ENCODE measurements around the gene CCN2.
A peak's percentile ranks its signal among the peaks of the same experiment; 100 is the strongest.
"Not testable (repeated sequence)": the region's sequence is repeated elsewhere in the genome, so short reads cannot be mapped to it uniquely, and the experiment has no call there.

Gene CCN2

DNA sequence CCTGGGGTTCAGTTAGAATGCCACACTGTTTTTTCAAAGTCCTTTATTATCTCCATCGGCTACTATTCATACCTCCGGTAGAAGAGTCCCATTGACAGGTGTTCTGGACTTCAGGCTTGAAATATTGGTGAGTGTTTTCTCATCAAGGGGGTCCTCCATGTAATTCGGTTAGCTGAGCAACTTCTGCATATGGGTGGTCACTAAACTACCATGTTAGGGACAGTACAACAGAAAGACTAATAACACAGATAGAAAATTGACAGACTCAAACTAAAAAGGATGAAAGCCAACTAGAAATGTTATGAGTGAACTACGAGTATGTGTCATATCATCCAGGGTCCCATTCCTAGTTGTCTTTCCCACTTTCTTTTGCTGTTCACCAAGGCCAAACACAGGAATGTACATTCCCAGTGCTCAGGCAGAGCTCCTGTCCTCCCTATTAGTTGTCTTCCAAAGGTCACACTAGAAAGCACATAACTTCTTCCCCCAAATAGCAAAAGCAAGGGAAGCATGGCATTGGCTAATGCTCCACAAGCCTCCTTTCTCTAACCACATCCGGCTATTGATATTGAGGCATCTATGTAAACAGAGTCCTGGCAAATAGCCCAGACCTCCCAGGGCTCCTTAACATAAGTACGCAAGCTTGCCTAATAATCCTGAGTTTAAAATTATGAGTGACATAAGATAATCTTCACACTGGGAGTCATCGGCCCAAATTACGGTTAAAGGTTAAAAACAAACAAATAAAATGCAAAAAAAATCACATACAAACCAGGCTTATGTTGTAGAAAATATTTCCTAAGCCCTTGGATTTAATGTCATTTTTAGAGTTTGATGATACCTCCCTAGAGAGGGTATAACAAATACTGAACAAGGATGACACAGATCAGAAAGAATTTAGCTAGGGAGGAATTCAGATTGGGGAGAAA, 13.2 kb downstream of the CCN2 start:
- no peak for DNase-seq

DNA sequence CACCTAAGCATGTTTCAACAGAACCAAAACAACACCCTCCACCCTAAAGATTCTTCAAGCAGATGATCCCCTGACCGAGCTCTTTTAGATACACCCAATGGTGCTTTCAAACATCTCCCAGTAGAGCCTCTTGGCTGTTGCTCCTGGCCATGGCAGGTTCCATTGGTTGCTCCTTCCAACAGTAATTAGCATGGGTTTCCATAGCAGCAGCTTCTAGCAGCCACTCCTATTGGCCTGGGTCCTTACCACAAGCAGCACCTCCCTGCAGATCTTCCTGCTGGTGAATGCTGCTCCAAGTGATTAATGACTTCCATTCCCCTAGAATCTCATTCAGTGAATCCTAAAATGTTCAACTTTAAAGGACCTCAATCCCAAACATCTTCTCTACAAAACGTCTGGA, 13.9 kb downstream of the CCN2 start:
- DNase-seq = no peak

DNA sequence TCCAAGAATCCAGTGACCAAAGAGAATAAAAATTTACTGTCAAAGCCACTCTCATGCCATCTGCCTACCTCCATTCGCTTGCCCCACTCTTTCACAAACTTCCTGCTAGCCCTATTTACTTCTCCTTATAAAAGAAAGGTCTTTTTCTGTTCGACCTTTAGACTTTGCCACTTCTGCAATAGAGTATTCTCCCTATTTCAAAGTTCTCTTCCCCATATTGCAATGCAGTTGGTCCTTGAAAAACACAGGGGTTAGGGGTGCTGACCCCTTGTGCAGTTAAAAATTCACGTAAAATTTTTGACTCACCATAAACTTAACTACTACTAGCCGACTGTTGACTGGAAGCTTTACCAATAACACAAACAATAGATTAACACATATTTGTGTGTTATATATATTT, 15.0 kb downstream of the CCN2 start:
- DNase-seq = no peak

DNA sequence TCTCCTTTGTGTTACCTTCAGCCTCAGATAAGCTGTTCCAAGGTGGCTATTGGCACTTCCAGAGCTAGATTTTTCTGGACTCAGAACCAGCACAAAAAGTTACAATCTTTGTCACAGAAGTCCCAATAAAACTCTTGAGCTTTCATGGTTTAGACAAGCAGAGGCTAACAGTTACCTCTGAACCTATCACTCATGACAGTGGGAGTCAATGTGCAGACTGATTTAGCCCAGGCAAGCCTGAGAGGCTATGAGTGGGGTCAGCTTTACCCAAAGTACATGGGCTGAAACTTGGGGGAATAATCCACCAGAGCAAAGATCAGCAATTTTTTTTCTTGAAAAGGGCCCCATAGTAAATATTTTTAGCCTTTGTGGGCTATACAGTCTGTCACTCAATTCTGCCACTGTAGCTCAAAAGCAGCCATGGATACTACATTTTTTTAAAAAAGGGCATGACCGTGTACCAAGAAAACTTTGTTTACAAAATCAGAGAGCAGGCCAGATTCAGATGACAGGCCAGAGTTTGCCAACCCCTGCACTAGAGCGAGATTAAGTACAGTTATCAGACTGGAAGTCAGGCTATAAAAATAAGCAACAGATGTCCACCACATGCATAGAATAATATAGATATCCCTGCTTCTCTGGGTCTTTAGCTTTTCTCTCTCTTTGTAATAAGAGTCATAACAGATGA, 20.0 kb downstream of the CCN2 start:
- no peak for DNase-seq

DNA sequence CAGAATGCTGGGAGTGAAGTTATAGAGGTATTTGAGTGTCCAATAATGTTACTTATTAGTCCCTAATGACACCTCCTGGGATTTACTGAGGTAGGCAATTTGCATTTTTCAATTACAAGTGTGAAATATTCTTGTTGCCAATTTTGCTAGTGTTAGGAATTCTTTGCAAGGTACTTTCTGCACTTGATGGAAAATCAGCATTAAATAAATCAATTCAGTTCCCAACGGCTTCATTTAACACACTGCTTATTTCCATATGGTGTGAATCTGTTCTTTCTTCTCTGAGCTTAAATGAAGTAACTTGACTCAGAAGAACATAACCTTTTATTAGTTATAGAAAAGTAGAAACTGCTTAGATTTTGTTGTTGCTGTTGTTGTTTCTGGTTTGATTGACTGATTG, 21.2 kb downstream of the CCN2 start:
- DNase-seq = no peak

DNA sequence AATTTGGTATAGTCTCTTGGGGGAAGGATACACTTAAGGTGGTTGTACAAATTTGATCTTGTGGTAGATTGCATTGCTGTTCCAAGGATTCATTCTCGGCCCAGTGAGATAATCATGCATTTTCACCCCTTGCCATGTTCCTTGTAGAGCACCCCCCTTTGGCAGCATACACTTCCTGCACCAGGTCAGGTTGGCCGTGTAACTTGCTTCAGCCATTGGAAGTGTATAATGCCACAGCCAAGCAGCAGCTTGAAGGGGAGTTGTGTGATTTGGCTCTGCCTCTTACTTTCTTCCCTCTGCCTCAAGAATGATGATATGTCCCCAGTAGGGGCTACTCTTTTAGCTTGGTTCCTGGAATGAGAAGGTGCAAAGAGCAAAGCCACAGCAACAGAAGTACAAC, 21.9 kb downstream of the CCN2 start:
- DNase-seq = no peak

DNA sequence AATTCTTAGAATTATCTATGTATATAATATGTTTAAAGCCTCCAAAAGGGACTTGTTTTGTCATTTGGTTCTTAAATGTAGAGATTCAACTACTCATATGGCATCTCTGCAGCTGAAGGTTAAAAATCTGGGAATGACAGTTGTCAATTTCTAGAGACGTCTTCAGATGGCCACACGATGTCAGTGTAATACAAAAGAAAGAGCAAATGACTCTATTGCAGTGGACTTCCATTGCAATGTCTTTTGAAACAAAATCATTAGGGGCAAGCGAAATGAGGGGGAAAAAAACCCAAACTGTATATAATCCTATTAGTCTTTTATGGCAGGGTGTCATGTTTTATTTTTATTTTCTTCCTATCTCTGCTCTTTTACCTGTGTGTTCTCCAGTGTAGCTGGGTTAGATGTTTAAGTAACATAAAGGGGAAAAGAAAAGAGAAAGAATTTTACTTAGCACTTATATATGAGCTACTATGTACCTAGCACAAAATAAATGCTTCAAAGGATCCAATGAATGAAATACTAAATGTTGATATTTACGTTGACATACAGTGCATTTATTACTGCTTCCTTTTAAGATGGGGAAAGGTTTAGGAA, 26.2 kb downstream of the CCN2 start:
- no peak for DNase-seq

DNA sequence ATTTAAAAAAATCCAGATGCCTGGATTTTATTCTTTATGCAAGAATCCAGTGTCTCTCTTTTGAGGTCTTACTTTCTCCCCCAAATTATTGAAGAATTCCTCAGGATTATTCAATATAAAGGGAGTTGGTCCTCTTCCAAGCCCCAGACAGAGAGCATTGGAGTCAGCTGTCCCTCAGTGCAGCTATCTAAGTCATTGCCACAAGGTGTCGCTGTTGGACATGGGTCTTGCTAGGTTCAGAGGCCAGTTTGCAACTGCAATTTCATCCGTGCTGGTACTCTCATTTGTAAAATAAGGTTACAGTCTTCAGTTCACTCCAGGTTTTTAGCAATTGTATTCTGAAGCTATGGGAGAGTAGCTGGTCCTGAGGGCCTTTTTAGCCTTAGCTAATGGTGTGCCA, 27.8 kb downstream of the CCN2 start:
- DNase-seq = no peak

DNA sequence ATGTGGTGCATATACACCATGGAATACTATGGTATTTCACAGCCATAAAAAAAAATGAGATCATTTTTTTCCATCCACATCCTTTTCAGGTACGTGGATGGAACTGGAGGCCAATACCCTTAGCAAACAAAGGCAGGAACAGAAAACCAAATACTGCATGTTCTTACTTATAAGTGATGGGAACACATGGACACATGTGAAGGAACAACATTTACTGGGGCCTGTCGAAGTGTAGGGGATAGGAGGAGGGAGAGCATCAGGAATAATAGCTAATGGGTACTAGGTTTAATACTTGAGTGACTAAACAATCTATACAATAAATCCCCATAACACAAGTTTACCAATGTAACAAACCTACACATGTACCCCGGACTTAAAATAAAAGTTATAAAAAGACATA, 30.5 kb downstream of the CCN2 start:
- DNase-seq = no peak

DNA sequence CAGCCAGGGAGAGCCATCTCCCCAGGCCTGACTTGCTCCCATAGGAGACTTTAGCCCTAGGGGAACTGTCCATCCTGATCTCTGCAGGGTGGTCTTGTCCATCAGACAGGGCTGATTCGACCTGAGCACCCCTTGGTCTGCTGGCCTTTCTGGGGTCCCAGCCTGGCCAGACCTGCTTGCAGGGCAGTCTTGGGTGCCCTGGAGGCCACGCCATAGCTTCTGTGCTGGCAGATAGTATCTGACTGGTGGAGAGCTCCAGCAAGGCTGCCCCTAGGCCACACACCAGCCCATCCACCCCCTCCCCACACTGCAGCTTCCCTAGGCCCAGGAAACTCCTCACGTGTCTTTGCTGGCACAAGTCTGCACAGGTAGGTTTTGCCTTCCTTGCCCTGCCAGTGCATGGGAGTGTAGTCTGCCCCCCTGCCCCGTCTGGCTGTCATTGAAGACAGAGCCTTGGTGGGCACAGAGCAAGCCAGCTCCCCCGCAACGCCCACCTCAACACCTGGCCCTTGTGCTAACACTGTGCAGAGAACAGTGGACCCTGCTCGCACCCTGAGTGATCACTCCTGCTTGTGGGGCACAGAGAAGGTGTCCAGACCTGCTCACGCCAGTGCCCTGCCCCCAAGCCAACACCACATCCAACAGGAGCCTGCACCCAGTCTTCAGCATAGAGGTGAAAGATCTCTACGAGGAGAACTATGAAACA, 32.4 kb downstream of the CCN2 start:
- DNase-seq = no peak

DNA sequence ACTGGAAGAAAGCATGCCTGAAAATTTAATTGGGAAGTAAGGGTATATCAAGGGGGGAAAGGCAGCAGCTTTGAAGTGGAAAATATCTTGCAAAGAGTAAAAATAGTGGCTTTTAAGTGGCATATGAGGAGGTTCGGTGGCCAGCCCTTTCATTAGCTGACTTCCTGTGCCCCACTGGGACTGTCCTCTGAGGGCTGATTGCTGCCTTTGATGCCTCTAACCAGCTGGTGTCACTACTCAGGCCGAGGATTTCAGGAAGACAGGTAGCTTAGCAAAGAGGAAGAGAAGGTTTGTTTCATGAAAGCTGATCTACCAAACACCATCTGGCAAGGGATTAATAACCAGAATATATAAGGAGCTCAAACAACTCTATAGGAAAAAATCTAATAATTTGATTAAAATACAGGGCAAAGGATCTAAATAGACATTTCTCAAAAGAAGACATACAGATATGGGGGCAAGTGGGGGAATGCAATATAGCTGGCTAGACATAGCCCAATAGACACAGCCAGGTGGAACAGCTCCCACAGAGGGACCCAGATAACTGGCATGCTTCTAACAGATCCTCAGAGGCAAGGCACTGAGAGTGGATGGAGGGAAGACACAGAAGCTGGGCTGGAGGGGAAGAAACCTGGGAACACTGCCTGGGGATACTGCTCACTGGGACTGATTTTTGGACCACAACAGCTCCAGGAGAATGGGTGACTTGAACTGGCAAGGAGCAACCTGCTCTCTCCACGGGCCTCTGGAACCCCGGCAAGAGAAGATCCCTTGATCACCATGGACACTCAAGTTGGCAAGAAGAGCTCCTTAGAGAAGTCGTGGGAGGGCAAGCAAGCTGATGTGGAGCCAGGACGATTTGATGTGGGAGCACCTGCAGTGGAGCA, 33.2 kb downstream of the CCN2 start:
- no peak for DNase-seq

DNA sequence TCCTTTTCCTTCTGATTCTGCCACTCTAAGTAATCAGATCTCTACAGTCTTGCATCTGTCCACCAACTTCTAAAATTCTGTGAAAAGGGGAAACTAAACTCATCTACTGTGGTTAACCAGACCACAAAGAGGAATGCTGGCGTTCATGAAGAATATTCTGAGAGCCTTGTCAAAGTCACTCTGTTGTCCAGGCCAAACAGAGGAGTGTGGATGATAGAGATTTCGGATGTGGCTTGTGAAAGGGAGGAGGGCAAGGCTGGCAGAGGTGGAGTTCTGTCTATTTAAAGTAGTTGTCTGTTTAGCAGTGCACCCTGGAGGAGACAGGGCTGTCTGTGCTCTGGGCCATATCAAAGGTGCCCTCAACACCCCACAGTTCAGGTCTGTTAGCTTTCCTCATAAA, 33.9 kb downstream of the CCN2 start:
- DNase-seq = no peak

DNA sequence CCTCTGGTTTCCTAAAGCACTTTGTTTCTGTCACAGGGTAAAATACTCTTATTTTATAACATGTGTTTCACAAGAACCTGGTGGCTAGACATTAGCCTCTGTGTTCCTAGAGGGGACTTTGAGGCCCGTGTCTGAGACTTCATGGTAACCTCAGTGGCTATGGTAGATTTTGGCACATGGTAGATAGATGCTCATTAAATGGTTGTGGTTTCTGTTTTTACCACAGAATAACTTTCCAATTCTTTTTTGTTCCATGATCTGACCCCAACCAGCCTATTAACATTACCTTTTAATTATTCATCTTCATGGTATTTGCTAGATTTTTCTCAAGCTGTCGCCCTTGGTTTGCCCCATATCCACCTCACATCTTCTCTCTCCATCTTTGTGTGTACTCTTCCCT, 34.3 kb downstream of the CCN2 start:
- no peak for DNase-seq

DNA sequence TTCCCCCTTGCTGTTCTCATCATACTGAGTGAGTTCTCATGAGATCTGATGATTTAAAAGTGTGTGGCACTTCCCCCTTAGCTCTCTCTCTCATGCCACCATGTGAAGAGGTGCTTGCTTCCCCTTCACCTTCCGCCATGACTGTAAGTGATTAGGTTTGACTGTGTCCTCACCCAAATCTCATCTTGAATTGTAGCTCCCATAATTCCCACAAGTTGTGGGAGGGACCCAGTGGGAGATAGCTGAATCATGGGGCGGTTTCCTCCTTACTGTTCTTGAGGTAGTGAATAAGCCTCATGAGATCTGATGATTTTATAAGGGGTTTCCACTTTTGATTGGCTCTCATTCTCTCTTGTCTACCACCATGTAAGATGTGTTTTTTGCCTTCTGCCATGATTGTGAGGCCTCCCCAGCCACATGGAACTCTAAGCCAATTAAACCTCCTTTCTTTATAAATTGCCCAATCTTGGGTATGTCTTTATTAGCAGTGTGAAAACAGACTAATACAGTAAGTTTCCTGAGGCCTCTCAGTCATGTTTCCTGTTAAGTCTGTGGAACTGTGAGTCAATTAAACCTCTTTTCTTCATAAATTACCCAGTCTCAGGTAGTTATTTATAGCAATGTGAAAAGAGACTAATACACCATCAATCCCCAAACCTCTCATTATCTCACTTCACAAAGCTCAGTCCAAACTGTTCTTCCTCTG, 34.9 kb downstream of the CCN2 start:
- not testable (repeated sequence) for DNase-seq

DNA sequence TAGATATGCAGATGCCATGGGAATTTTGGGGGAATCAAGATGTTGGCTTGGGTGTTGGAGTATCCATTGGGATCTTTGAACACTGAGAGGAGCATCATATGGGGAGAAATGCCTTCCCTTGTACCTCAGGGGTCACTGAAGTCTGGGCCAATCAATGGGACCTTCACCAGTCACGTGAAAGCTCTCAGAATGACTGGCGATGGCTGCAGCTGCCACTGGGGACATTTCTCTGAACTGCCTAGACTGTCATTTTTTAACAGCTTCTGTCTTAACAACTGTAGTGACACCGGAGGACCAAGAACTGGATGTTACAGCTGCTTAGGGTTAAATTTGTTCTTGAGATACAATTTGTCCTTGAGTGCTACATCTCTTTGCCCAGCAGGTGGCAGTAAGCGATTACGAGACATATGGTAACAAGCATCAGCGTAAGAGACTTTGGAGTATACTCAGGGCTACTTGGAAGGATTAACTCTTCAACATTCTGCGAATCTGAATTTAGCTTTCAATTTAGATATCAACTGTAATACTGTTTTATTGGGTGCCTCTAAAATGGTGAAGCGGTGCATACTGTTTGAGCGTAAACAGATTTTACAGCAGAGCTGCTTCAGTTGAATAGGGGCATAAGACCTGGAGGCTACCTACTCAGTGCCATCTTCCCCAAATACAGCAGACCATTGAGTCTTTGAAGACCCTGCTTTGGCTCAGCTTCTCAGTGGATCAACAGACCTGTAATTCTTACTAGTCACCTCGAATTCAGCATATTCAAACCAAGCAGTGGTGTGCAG, 36.0 kb downstream of the CCN2 start:
- peak; percentile 78 for DNase-seq

DNA sequence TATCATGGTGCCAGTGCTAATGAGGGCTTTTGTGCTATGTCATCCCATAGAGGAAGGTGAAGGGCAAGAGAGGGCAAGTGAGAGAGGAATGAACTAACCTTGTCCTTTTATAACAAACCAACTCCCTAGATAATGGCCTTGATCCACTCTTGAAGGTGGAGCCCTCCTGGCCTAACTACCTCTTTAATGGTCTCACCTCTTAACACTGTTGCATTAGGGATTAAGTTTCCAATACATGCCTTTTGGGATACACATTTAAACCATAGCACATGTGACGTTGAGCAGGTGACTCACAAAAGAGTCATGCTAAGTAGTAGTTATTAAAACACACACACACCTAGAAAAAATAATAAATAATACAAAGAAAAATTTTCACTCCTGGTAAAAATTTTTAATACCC, 36.9 kb downstream of the CCN2 start:
- DNase-seq = no peak

DNA sequence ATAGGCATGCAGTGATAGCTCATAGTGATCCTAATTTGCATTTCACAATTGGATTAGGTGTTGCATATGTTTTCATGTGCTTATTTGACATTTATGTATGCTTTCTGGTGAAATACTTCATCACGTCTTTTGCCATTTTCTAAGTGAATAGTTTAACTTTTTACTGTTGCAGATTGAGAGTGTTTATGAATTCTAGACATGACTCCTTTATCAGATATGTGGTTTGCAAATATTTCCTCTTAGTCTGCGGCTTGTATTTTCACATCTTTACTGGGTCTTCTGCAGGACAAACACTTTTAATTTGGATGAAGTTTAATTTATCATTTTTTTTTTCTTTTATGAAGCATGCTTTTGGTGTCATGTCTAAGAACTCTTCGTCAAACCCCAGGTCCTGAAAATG, 39.2 kb downstream of the CCN2 start:
- DNase-seq = no peak

DNA sequence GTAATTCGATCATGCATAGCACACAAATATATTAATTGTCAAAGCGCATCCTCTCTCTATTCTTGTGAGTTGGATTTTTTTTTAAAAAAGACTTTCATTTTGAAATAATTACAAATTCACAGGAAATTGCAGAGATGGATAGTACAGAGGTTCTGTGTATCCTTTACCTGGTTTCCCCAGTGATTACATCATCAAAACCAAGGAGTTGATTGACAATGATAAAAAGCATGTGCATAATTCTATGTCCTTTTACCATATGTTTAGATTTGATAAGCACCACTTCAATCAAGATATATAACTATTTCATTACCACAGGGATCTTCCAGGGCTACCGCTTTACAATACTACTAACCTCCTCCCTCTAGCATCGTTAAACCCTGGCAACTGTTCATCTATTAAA, 40.2 kb downstream of the CCN2 start:
- DNase-seq = no peak

DNA sequence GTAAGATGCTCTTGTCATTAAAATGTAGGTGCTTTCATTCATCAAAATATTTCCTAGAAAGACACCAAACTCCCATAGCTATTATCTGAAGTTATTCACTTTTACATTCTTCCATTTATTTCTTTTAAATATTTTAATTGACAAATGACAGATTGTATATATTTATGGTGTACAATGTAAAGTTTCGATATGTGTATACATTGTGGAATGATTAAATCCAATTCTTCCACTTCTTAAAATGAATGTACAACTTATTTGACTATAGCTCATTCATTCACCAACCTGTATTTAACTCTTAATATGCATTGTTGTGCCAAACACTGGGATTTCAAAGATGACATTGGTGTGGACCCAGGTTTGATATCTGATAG, 41.0 kb downstream of the CCN2 start:
- DNase-seq = no peak

DNA sequence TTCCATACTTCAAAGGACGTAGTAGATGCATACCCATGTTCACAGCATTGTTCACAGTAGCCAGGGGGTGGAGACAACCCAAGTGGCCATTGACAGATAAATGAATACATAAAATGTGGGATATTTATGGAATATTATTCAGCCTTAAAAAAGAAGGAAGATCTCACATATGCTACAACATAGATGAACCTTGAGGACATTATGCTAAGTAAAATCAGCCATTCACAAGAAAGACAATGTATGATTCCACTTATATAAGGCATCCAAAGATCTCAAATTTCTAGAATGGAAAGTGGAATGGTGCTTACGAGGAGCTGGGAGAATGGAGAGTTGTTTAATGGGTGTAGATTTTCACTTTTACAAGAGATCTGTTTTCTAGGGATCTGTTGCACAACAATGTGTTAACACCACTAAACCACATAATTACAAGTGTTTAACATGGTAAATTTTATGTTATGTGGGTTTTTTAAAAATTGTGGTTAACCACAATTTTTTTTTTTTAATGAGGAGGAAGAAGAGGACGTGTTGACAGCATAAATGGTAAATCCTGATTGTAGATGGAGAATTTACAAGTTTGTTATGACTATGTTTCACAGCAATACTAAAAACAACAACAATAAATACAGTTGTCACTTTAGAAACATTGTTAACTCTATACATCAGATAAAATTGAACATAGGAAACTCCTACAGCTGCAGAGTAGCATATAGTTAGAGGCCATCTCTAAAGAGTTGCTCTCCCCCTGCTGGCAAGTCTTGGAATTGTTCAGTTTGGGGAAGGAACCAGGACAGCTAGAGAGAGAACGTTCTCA, 41.6 kb downstream of the CCN2 start:
- DNase-seq = peak; percentile 84
